Upper lobe of left lung (tissue), 4 donors: Measurements from ENCODE around the gene GAL3ST2.

Experiments
- POLR2A ChIP-seq, 4 donors: fragments of 450-650 bp; IDR thresholded peaks; one replicate each; pipeline ENCODE4 v1.5.1; 2016 to 2017; ENCODE audit warnings: antibody characterized with exemption in 4 of 4, mild to moderate bottlenecking in 2 of 4
- POLR2AphosphoS5 ChIP-seq, 2 donors: sonication (generic); formaldehyde crosslinking; IDR thresholded peaks; one replicate each; pipeline ENCODE4 v1.5.1; 2017; ENCODE audit warnings: antibody characterized with exemption in 2 of 2
- TF ChIP-seq, protein P1 (sequence below), 6 experiments: fragments of 450-650 bp in 4 of 6; fragments of 200-600 bp in 2 of 6; sonication (generic) in 2 of 6; IDR thresholded peaks; one replicate each; pipeline ENCODE4 v1.5.1; 2016 to 2019; ENCODE audit warnings: antibody characterized with exemption in 6 of 6

GRCh38 chr2:241841181-241842066, 64.8 kb downstream of the GAL3ST2 start:
- TF ChIP-seq, protein P1, sequence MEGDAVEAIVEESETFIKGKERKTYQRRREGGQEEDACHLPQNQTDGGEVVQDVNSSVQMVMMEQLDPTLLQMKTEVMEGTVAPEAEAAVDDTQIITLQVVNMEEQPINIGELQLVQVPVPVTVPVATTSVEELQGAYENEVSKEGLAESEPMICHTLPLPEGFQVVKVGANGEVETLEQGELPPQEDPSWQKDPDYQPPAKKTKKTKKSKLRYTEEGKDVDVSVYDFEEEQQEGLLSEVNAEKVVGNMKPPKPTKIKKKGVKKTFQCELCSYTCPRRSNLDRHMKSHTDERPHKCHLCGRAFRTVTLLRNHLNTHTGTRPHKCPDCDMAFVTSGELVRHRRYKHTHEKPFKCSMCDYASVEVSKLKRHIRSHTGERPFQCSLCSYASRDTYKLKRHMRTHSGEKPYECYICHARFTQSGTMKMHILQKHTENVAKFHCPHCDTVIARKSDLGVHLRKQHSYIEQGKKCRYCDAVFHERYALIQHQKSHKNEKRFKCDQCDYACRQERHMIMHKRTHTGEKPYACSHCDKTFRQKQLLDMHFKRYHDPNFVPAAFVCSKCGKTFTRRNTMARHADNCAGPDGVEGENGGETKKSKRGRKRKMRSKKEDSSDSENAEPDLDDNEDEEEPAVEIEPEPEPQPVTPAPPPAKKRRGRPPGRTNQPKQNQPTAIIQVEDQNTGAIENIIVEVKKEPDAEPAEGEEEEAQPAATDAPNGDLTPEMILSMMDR (IDR thresholded peaks at IDR 0.05): no peak
- TF ChIP-seq POLR2A (IDR thresholded peaks at IDR 0.05) (no peak), POLR2AphosphoS5 (IDR thresholded peaks at IDR 0.05) (no peak)
